ENCODE data around the gene FCRLB.

The FCRLB gene

GRCh38 chr1:161726473-161727255, 5.3 kb downstream of the FCRLB start:
- peak; percentile 80 for DNase-seq (ENCODE audit: low read depth)
- TF ChIP-seq, protein P1, sequence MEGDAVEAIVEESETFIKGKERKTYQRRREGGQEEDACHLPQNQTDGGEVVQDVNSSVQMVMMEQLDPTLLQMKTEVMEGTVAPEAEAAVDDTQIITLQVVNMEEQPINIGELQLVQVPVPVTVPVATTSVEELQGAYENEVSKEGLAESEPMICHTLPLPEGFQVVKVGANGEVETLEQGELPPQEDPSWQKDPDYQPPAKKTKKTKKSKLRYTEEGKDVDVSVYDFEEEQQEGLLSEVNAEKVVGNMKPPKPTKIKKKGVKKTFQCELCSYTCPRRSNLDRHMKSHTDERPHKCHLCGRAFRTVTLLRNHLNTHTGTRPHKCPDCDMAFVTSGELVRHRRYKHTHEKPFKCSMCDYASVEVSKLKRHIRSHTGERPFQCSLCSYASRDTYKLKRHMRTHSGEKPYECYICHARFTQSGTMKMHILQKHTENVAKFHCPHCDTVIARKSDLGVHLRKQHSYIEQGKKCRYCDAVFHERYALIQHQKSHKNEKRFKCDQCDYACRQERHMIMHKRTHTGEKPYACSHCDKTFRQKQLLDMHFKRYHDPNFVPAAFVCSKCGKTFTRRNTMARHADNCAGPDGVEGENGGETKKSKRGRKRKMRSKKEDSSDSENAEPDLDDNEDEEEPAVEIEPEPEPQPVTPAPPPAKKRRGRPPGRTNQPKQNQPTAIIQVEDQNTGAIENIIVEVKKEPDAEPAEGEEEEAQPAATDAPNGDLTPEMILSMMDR (conservative IDR thresholded peaks at IDR 0.05; ENCODE audit: control insufficient read depth, insufficient read depth, low read depth, low read length) = no peak
- peak overlapping the region; percentile 72 for H3K4me3 ChIP-seq (ENCODE audit: control insufficient read depth, low read depth, low read length)

GRCh38 chr1:161727256-161727924, 6.0 kb downstream of the FCRLB start:
- H3K4me3 ChIP-seq (ENCODE audit: control insufficient read depth, low read depth, low read length) = peak overlapping the region; percentile 72
- TF ChIP-seq, protein P1 (conservative IDR thresholded peaks at IDR 0.05; ENCODE audit: control insufficient read depth, insufficient read depth, low read depth, low read length) = no peak
- DNase-seq (ENCODE audit: low read depth) = peak; percentile 84

GRCh38 chr1:161728376-161729226, 7.3 kb downstream of the FCRLB start:
- DNase-seq (ENCODE audit: low read depth) = no peak
- TF ChIP-seq, protein P1 (conservative IDR thresholded peaks at IDR 0.05; ENCODE audit: control insufficient read depth, insufficient read depth, low read depth, low read length) = no peak
- H3K4me3 ChIP-seq (ENCODE audit: control insufficient read depth, low read depth, low read length) = no peak overlapping the region

GRCh38 chr1:161730050-161730564, 8.8 kb downstream of the FCRLB start:
- TF ChIP-seq, protein P1 (conservative IDR thresholded peaks at IDR 0.05; ENCODE audit: control insufficient read depth, insufficient read depth, low read depth, low read length) = no peak
- H3K4me3 ChIP-seq (ENCODE audit: control insufficient read depth, low read depth, low read length) = no peak overlapping the region
- DNase-seq (ENCODE audit: low read depth) = peak; percentile 76

- TF ChIP-seq, protein P1 (conservative IDR thresholded peaks at IDR 0.05; ENCODE audit: control insufficient read depth, insufficient read depth, low read depth, low read length) = no peak
- no peak for DNase-seq (ENCODE audit: low read depth)
- no peak overlapping the region for H3K4me3 ChIP-seq (ENCODE audit: control insufficient read depth, low read depth, low read length)
Measured at GRCh38 chr1:161731241-161731640, 9.9 kb downstream of the FCRLB start.

GRCh38 chr1:161731981-161732718, 10.8 kb downstream of the FCRLB start:
- TF ChIP-seq, protein P1 (conservative IDR thresholded peaks at IDR 0.05; ENCODE audit: control insufficient read depth, insufficient read depth, low read depth, low read length) = no peak
- no peak for DNase-seq (ENCODE audit: low read depth)
- H3K4me3 ChIP-seq (ENCODE audit: control insufficient read depth, low read depth, low read length) = no peak overlapping the region

Data from fibroblast of mammary gland (primary cell).